HG02642 (cell line): Measurements from ENCODE around the gene KLHL42.
A peak's percentile ranks its signal among the peaks of the same experiment; 100 is the strongest.
"Not testable (repeated sequence)": the region's sequence is repeated elsewhere in the genome, so short reads cannot be mapped to it uniquely, and the experiment has no call there.

Experiments used
- ATAC-seq: cut with Tn5 transposase; IDR thresholded peaks from one replicate; pipeline ENCODE4 v1.9.1; 2021; ENCODE audit warnings: mild to moderate bottlenecking; ENCODE audit not compliant: unreplicated experiment, poor library complexity

KLHL42 gene

DNA sequence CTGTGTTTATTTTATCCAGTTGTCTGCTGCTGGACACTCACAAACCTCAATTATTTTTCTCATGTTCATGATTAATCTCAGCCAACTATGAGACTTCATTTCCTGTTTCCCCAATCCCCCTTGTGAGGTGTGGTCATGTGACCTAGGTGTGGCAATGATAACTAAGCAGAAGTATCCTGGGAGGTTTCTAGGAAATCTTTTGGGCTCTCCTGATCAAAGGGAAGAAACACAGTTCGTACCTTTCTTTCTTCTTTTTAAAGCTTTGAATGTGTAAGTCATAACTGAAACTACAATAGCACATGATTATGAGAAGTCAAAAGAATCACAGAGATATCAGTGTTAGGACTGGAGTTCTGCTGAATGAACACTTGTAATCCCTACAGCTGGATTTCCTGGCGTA, 34.4 kb downstream of the KLHL42 start:
- no peak for ATAC-seq

- no peak for ATAC-seq
Measured at GRCh38 chr12:27814851-27815591, 35.0 kb downstream of the KLHL42 start.

DNA sequence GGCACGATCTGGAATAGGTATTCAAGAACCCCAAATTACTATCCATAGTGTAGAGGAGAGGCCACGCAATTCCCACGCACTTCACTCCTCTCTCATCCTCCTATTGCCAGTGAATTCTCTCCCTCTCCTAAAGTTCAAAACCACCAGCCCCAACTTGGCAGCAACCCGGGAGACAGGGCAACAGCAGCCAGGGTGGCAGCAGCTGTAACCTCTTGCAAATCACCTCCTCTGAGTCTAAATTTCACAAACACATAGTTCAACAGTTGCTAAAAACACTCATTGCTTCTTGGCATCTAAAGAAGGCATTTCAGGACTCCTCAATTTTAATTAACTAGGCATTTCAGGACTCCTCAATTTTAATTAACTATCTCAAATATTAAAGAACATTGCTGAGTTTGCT, 37.7 kb downstream of the KLHL42 start:
- ATAC-seq = no peak

DNA sequence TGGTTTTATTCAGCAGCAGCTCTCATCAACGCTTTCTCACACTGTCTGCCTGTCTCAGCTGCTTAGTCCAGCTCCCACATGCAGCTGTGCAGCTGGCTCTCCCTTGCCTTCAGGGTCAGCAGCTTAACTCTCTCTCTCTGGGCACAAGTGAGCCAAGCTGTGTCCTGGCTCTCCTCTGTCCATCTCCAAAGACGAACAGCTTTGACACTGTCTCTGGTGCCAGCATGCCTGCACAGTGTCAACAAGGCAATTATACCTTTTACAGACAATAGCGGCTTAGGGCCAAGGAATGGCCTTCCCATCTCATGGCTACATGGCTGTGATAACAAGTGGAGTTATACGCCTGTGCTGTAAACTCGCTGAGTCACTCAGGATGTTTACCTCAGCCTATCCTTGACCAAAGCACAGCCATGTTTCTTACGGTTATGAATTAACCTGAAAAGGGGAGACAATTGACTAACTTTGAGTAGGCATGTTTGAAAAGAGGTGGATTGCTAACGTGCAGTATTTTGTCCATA, 38.4 kb downstream of the KLHL42 start:
- no peak for ATAC-seq

GRCh38 chr12:27820564-27820963, 40.5 kb downstream of the KLHL42 start:
- no peak for ATAC-seq

DNA sequence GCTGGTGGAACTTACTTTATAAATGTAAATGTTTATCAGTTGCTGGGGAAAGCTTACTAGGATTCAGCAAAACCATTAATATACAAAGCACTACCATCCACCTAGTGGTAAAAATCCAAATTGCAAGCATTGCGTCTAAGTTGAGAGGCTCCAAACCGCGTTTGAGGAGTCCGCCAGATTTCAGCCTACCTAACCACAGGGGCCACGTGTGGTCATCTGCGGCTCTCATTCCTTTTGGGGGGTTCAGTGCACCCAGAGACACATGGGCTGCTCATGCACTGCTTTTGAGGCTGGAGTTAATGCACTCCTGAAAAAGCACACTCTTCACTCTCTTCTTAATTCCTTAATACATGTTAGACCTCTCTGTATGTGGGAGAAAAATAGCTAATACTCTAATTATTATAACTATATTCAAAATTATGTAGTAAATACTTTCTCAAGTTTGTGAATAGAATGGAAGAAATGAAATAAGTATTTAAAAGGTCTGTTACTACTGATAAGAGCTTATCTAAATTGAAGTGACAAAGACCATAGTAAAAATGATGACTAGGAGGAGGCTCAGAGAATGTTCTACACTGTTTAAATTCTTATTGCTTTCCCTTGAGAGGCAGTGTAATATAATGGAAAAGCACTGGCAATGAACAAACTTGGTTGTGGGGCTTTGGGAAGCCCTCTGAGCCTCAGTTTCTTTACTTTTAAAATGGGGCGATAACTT, 41.4 kb downstream of the KLHL42 start:
- ATAC-seq = no peak

- peak; percentile 79 for ATAC-seq
Measured at GRCh38 chr12:27822076-27822712, 42.2 kb downstream of the KLHL42 start.

DNA sequence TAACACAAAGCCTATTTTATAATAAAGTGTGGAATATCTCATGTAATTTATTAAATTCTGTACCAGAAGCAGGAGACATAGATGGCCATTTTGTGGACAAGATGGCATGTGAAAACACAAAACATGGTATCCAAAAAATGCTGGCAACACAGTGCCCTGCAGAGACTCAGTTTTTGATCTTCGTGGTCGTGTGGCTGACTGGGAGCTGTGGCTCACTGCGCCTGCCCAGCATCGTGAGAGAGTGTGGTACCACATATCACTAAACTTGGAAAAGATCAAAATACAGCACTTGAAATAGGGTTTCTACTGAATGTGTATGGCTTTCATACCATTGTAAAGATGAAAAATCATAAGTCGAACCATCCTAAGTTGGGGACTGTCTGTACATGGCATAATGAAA, 43.0 kb downstream of the KLHL42 start:
- ATAC-seq = no peak

- peak; percentile 67 for ATAC-seq
Measured at GRCh38 chr12:27824126-27824842, 44.3 kb downstream of the KLHL42 start.

- no peak for ATAC-seq
Measured at GRCh38 chr12:27826076-27826475, 46.0 kb downstream of the KLHL42 start.

- ATAC-seq = no peak
Measured at GRCh38 chr12:27828196-27828595, 48.2 kb downstream of the KLHL42 start.

- no peak for ATAC-seq
Measured at GRCh38 chr12:27838543-27839185, 58.6 kb downstream of the KLHL42 start.

DNA sequence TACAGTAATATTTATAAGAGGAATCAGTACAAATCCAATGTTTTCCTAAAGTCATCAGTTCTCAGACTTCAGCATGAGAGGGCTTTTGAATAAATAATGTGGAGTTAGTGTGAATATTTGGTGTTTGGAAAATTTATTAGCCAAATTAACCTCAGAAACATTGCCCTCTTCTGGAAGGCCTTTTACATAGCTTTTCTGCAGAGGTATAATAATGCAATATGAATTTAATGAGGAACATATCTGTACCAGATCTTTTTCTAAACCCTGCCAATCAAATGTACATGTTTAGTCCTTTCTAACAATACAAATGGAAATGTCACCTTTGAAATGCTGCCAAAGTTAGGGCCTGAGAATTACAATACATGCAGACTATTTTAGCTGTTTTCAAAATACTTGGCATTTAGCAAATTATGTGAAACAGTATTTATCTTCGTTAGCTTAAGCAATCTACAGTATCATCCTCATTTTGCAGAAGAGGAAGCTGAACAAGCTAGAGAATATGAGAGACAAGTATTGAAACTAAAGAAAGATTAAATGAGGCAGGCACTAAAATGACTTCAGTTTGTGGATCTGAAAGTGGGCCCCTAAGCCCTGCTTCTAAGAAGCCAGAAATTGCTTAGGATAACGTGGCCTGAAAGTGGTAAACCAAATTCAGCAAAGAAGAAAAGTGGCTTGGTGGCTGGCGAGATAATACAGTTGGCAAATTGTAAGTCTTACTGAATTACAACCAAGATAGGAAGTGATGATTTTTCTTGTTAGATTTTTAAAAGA, 60.4 kb downstream of the KLHL42 start:
- ATAC-seq = no peak

GRCh38 chr12:27841392-27841882, 61.4 kb downstream of the KLHL42 start:
- ATAC-seq = no peak

DNA sequence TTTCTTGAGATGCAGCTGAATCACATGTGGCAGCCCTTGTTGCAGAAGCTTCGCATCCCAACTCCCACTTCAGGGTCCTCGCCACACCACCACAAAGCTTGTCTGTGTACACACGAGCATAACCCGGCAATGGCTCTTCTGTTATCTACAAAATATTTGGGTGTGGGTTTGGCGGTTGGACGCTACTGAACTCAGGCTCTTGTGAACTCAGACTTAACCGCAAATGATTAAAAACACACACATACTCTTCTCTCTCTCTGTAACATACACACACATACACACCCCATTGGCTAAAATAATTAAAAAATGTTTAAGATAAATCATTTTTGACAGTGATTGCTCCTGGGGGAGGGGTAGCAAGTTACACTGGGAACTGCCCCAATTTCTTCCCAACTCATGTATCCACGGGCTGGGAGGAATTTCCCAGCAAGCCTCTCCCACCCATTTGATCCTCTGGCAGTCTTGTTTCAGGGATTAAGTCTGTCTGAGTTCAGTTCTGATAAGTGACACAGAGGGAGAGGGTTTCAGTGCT, 63.7 kb downstream of the KLHL42 start:
- ATAC-seq = no peak

- ATAC-seq = no peak
Measured at GRCh38 chr12:27844366-27845090, 64.5 kb downstream of the KLHL42 start.

- no peak for ATAC-seq
Measured at GRCh38 chr12:27845187-27845586, 65.2 kb downstream of the KLHL42 start.

DNA sequence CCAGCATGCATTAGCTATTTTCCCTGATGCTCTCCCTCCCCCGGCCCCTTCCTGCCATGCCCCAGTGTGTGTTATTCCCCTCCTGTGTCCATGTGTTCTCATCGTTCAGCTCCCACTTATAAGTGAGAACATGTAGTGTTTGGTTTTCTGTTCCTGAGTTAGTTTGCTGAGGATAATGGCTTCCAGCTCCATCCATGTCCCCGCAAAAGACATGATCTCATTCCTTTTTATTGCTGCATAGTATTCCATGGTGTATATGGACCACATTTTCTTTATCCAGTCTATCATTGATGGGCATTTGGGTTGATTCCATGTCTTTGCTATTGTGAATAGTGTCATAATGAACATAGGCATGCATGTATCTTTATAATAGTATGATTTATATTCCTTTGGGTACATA, 65.7 kb downstream of the KLHL42 start:
- ATAC-seq = not testable (repeated sequence)
